Measurements from ENCODE around the gene FBXL19.
A peak's percentile ranks its signal among the peaks of the same experiment; 100 is the strongest.

FBXL19 gene

DNA sequence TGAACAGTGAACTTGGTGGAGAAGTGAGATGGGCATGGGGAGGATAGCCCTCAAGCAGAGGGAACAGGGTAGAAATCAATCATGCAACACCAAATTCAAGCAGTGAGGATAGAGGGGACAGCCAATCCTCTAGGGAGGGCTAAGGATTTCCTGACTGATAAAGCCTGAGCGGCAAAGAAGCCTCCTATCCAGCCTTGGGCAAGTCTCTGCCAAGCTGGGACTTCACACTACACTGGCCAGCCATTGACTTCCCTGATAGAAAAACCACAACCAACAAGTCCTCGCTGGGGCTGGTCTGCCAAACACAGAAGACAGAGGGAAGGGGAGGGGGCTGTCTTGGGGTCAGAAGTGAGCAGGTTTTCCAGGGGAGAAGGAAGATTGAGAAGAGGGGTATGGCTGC is 2.5 kb upstream of the FBXL19 start:
- DNase-seq (ENCODE audit: insufficient read length, low spot score) (no peak), FAIRE-seq (no peak)
- TF ChIP-seq POLR2AphosphoS5 (IDR thresholded peaks at IDR 0.05; ENCODE audit: low read depth, low read length) (no peak), SPI1 (IDR thresholded peaks at IDR 0.05; ENCODE audit: low read depth, low read length) (no peak), POU2F2 (IDR thresholded peaks at IDR 0.05; ENCODE audit: low read depth, low read length) (no peak), PAX5 (IDR thresholded peaks at IDR 0.05; ENCODE audit: insufficient read depth, low read length, severe bottlenecking) (no peak), POLR2A (IDR thresholded peaks at IDR 0.05; ENCODE audit: low read depth, low read length) (no peak), TAF1 (IDR thresholded peaks at IDR 0.05; ENCODE audit: low read depth, low read length) (no peak)

DNA sequence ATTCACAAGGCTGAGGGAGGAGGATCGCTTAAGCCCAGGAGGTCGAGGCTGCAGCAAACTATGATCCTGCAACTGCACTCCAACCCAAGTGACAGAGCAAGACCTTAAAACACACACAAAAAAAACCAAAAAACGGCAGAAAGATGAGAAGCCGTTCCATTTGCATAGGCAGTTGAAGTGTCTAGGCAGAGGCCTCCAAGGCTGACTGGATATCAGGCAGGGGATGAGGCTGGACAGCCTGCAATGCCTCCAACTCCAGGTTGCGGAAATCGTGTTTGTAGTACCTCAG is 2.0 kb upstream of the FBXL19 start:
- FAIRE-seq (peak; percentile 93), DNase-seq (ENCODE audit: insufficient read length, low spot score) (no peak)
- no peak for TF ChIP-seq POLR2AphosphoS5 (IDR thresholded peaks at IDR 0.05; ENCODE audit: low read depth, low read length)
- no peak for TF ChIP-seq SPI1 (IDR thresholded peaks at IDR 0.05; ENCODE audit: low read depth, low read length)
- TF ChIP-seq POU2F2 (IDR thresholded peaks at IDR 0.05; ENCODE audit: low read depth, low read length) = no peak
- no peak for TF ChIP-seq POLR2A (IDR thresholded peaks at IDR 0.05; ENCODE audit: low read depth, low read length)
- no peak for TF ChIP-seq PAX5 (IDR thresholded peaks at IDR 0.05; ENCODE audit: insufficient read depth, low read length, severe bottlenecking)
- TF ChIP-seq TAF1 (IDR thresholded peaks at IDR 0.05; ENCODE audit: low read depth, low read length) = no peak

DNA sequence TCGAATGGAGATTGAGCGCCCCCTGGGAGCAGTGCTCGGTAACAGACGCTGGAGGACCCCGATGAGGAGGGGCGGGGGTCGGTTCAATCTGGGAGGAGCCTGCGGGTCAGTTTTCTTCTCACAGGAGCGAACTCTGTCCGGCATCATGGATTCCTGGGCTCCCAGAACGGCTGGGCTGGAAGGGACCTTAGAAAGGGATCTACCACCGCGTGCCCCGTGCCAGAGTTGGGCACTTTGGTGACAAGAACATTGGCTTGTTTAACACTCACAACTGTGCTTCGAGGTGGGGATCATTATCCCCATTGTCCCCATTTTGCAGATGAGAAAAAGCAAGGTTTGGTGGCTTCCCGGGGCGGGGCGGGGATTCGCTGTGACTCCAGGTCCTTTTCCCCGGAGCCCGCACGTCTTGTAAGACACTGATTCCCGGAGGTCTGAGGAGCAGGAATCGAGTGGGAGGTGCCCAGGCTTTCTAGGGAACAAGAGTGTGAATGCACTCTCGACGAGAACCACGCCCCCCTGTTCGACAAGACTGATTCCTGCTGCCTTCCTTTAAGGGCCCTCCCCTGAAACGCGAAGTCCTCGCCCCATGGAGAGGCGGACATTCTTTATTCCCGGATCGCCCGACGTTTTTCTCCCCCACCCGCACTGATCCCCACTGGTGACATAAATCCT is 1.5 kb upstream of the FBXL19 start:
- DNase-seq (ENCODE audit: insufficient read length, low spot score) (peak; percentile 61), FAIRE-seq (no peak)
- TF ChIP-seq POLR2A (IDR thresholded peaks at IDR 0.05; ENCODE audit: low read depth, low read length) = no peak
- no peak for TF ChIP-seq SPI1 (IDR thresholded peaks at IDR 0.05; ENCODE audit: low read depth, low read length)
- no peak for TF ChIP-seq POLR2AphosphoS5 (IDR thresholded peaks at IDR 0.05; ENCODE audit: low read depth, low read length)
- TF ChIP-seq PAX5 (IDR thresholded peaks at IDR 0.05; ENCODE audit: insufficient read depth, low read length, severe bottlenecking) = no peak
- no peak; the same call in 1 of the 2 replicates for TF ChIP-seq POU2F2 (IDR thresholded peaks at IDR 0.05; ENCODE audit: low read depth, low read length)
- TF ChIP-seq TAF1 (IDR thresholded peaks at IDR 0.05; ENCODE audit: low read depth, low read length) = no peak

DNA sequence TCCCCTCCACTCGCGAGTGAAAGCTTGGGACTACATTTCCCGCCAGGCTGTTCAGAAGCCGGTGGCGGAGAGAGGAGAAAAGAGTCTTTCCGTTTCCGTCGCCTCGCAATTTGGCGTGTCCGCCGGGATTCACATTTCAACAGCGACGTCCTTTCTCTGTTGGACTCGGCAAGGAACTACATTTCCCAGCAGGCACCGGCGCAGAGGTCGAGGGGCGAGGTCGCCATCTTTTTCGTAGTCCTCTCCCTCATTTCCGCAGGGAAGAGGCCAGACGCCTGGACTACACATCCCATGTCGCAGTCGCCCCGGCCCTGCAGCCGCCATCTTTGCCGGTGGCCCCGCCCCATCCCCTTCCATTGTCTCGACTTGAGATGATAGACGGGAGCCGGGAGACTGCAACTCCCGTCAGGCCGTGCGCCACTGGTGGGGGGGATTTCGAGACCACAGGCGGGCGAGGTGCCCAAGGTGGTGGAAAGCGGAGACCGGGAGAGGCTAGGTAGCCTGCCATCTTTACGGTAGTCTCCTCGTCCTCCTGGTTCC is 882 bp upstream of the FBXL19 start:
- FAIRE-seq = peak; percentile 100
- TF ChIP-seq POU2F2 (IDR thresholded peaks at IDR 0.05; ENCODE audit: low read depth, low read length) (no peak), TAF1 (IDR thresholded peaks at IDR 0.05; ENCODE audit: low read depth, low read length) (no peak; the same call in 1 of the 2 replicates), SPI1 (IDR thresholded peaks at IDR 0.05; ENCODE audit: low read depth, low read length) (no peak), POLR2A (IDR thresholded peaks at IDR 0.05; ENCODE audit: low read depth, low read length) (no peak), PAX5 (IDR thresholded peaks at IDR 0.05; ENCODE audit: insufficient read depth, low read length, severe bottlenecking) (no peak), POLR2AphosphoS5 (IDR thresholded peaks at IDR 0.05; ENCODE audit: low read depth, low read length) (no peak)

DNA sequence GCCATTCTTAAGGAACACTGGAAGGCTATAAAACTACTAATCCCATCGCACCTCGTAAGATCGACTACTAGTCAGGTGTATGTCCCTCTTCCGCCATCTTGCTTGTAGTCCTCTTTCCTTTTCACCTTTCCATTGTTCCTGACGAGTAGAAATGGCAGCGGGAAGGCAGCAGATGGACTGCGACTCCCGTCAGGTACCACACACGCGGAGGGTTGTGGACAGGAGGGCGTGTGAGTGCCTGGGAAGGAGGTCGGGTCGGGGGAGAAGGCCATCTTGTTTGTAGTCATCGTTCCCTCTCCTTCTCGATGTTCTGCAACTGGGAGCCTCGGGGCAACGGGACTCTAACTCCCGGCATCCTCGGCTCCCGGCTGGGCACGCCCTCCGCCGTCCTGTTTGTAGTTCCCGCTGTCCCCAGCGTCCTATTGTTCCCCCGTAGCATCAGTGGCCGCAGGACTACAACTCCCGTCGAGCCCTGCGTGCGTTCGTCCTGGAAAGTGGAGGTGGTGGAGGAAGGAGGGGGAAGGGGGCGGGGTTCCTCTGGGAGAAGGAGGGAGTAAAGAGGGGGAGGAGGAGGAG is 324 bp upstream of the FBXL19 start:
- FAIRE-seq (no peak), DNase-seq (ENCODE audit: insufficient read length, low spot score) (peak; percentile 93)
- TF ChIP-seq SPI1 (IDR thresholded peaks at IDR 0.05; ENCODE audit: low read depth, low read length) (no peak), POU2F2 (IDR thresholded peaks at IDR 0.05; ENCODE audit: low read depth, low read length) (no peak), POLR2A (IDR thresholded peaks at IDR 0.05; ENCODE audit: low read depth, low read length) (peak; percentile 35; the same call in 1 of the 2 replicates), TAF1 (IDR thresholded peaks at IDR 0.05; ENCODE audit: low read depth, low read length) (peak; percentile 73), PAX5 (IDR thresholded peaks at IDR 0.05; ENCODE audit: insufficient read depth, low read length, severe bottlenecking) (peak; percentile 35)

More for the DNA sequence above, 882 bp upstream of the FBXL19 start:
- DNase-seq (ENCODE audit: insufficient read length, low spot score) = peak; percentile 83

DNA sequence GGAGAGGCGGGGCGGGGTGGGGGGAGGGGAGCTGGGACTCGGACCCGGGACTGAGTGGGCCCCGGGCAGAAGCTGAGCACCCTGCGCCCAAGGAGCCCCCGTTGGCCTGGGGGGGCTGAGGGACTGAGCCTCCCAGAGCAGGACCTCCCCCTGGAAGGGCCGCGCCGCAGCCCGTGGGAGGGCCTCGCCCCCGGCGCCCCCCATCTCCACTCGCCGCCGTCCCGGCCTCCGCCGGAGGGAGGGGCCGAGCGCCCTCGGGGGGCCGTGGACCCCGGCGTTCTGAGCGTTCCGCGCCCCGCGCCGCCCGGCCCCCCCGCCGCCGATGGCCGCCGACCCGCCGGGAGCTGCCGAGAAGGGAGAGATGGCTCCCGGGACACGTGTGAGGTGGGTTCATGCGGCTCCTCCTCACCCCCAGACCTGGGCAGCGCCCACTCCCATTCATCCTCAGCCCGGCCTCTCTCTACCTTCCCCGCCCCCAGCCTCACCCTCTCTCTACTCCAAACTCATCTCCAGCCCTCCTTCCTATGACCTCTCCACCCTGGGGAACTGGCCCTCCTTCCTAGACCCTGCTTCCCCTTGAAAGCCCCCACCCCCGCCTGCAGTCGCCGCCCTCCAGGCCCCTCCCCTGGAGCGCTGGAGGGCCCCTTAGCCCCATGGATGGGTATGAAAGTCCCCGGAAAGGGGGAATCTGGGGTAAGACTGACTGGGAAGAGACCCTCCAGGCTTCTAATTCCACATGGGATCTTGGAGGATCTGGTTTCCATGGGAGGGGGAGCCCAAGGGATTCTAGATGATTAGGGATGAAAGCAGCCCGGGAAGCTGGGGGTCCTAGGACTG is 922 bp downstream of the FBXL19 start:
- no peak for DNase-seq (ENCODE audit: insufficient read length, low spot score)

DNA sequence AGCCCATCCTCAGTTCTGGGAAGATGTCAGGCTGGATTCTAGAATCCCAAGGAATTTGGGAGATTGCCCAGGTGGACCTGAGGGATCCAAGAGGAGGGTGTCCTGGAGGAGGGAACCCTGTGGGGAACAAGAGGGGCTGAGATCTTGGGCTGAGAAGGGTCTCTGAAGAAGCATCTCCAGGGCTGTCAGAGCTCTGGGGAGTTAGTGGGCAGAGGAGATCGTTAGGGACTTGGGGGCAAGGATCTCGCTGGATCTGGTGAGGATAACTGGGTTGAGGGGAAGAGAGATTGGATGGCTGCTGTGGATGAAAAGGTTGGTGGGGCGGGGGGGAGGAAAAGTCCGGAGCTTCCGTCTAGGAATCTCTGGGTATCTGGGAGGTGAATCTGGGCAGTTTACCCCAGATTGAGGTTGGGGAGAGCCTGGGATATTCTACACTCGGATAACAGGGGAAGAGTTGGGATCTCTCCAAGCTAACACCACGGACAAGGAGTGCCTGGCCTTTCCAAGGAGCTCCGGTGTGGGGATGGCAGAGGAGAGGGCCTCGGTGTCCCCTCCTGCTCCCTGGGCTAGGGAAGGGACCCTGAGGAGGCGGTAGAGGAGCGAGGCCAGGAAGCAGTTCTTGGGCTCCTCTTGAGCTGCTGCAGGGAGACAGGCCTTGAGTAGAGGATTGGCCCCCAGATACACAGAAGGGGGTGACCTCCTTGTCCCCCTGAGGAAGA is 1.7 kb downstream of the FBXL19 start:
- FAIRE-seq = no peak
- TF ChIP-seq PAX5 (IDR thresholded peaks at IDR 0.05; ENCODE audit: insufficient read depth, low read length, severe bottlenecking) (no peak), SPI1 (IDR thresholded peaks at IDR 0.05; ENCODE audit: low read depth, low read length) (no peak), POU2F2 (IDR thresholded peaks at IDR 0.05; ENCODE audit: low read depth, low read length) (no peak), POLR2A (IDR thresholded peaks at IDR 0.05; ENCODE audit: low read depth, low read length) (no peak), TAF1 (IDR thresholded peaks at IDR 0.05; ENCODE audit: low read depth, low read length) (no peak), POLR2AphosphoS5 (IDR thresholded peaks at IDR 0.05; ENCODE audit: low read depth, low read length) (no peak)

More for the DNA sequence above, 922 bp downstream of the FBXL19 start:
- FAIRE-seq = no peak
- TF ChIP-seq TAF1 (IDR thresholded peaks at IDR 0.05; ENCODE audit: low read depth, low read length) = no peak
- TF ChIP-seq POLR2A (IDR thresholded peaks at IDR 0.05; ENCODE audit: low read depth, low read length) = no peak
- TF ChIP-seq POU2F2 (IDR thresholded peaks at IDR 0.05; ENCODE audit: low read depth, low read length) = no peak
- no peak for TF ChIP-seq SPI1 (IDR thresholded peaks at IDR 0.05; ENCODE audit: low read depth, low read length)
- no peak for TF ChIP-seq PAX5 (IDR thresholded peaks at IDR 0.05; ENCODE audit: insufficient read depth, low read length, severe bottlenecking)
- no peak for TF ChIP-seq POLR2AphosphoS5 (IDR thresholded peaks at IDR 0.05; ENCODE audit: low read depth, low read length)

DNA sequence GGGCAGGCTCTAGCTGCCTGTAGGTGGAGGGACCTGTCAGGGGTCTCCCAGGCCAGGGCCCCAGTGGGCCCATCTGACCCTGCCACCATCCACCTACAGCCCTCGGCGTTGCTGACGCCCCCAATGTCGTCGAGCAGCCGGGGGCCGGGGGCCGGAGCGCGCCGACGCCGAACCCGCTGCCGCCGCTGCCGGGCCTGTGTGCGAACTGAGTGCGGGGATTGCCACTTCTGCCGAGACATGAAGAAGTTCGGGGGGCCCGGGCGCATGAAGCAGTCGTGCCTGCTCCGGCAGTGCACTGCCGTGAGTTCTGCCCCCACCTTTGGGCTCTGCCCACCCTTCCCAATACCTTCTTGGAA is 2.2 kb downstream of the FBXL19 start:
- FAIRE-seq (no peak), DNase-seq (ENCODE audit: insufficient read length, low spot score) (no peak)
- TF ChIP-seq POLR2AphosphoS5 (IDR thresholded peaks at IDR 0.05; ENCODE audit: low read depth, low read length) = no peak
- no peak for TF ChIP-seq TAF1 (IDR thresholded peaks at IDR 0.05; ENCODE audit: low read depth, low read length)
- TF ChIP-seq POU2F2 (IDR thresholded peaks at IDR 0.05; ENCODE audit: low read depth, low read length) = no peak
- no peak for TF ChIP-seq PAX5 (IDR thresholded peaks at IDR 0.05; ENCODE audit: insufficient read depth, low read length, severe bottlenecking)
- no peak for TF ChIP-seq SPI1 (IDR thresholded peaks at IDR 0.05; ENCODE audit: low read depth, low read length)
- no peak for TF ChIP-seq POLR2A (IDR thresholded peaks at IDR 0.05; ENCODE audit: low read depth, low read length)

More for the DNA sequence above, 1.7 kb downstream of the FBXL19 start:
- DNase-seq (ENCODE audit: insufficient read length, low spot score) = no peak
